NCI-H446 treated with DMSO at 0.1 percent for 48 hours (cell line): Measurements from ENCODE around the gene GALM.
"Not testable (repeated sequence)": the region's sequence is repeated elsewhere in the genome, so short reads cannot be mapped to it uniquely, and the experiment has no call there.

Experiments used
- DNase-seq: peaks from one replicate; lab custom pipeline; 2025; lab: John Stamatoyannopoulos, UW

GALM gene

GRCh38 chr2:38650012-38650411, 15.9 kb upstream of the GALM start:
- DNase-seq: no peak

DNA sequence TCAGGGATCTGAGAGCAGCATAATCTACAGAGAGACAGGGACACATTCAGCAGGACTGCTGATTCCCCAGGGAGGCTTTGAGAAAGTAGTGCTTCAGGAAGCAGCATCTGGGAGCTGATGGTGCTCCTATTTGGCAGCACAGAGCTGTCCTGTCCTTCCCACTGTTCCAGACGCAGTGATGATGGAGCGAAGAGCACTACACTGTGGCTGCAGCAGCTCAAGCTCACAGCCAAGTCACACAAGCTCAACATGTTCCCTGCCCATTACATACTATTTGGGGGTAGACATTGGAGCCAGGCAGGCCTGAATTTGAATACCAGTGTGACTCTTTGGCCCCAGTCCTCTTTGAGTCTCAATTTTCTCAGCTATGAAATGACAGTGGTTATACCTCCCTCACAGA, 15.2 kb upstream of the GALM start:
- no peak for DNase-seq

- DNase-seq: no peak
Measured at GRCh38 chr2:38652431-38653273, 13.3 kb upstream of the GALM start.

DNA sequence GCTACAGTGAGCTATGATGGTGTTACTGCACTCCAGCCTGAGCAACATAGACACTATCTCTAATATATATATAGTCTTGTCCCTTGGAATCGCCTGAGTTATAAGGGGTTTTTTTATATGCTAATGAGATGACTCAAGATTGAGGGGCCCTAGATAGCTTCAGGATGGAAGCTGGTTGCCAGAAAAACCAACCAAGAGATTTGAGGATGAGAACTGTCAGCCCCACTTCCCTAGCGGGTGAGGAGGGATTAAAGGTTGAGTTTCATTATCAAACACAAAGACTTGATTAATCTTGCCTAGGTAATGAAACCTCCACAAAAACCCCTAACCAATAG, 12.6 kb upstream of the GALM start:
- no peak for DNase-seq

DNA sequence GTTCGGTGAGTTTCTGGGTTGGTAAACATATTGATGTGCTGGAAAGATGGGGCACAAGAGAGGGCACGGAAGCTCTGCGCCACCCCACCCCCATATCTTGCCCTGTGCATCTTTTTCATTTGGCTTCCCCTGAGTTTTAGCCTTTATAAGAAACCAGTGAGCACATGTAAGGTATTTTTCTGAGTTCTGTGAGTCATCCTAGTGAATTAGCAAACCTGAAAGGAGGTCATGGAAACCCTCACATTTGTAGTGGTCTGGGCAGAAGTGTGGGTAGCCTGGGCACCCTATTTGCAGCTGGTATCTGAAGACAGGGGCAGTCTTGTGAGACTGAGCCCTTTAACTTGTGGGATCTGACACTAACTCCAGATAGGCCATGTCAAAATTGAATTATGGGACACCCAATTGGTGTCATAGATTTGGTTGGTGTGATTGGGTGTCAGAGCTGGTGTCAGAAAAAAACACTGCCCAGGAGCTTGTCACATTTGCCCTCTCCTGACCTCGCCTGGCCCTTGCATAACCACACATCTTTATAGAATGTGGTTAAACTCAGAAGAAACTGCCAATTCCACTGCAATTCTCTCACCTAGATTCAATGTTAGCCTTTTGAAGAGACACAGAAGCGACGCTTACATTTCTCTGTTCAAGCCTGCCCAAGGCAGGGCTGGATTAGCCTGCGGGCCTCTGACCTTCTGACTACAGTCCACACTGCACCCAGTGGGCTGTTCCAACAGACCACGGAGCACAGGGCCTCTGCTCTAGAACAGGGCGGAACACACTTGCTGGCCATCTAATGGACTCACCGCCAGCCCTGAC, 12.0 kb upstream of the GALM start:
- DNase-seq: no peak

DNA sequence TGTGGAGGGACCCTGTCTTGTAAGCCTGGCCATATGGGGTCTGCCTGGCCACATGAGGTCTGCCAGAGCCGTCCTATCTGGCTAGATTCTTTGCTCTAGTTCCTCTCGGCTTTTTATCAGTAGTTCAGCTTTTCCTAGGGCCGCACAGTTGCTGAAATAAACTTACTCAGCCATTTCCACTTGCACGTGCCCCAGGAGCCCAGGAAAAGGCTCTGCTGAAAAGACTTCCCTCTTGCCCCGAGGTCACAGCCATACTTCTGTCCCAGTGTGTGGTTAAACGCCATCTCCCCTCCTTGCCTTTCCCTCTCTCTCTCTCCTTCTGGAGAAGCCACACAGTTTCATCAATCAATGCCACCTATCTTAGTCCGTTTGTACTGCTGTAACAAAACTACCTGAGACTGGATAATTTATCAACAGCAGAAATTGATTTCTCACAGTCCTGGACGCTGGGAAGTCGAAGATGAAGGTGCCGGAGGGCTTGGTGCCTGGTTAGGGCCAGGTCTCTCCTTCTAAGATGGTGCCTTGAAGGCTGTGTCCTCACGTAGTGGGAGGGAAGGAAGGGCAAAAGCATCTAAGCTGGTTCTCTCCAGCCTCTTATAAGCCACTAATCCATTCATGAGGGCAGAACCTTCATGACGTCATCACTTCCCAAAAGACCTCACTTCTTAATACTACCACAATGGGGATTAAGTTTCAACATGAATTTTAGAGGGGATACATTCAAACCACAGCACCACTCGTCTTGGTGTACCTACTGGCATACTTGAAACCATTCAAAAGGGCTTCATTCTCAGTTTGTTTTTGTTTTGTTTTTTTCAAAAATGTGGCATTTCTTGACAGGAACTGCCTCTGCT, 11.2 kb upstream of the GALM start:
- no peak for DNase-seq

GRCh38 chr2:38655441-38655840, 10.5 kb upstream of the GALM start:
- DNase-seq: no peak

GRCh38 chr2:38656866-38657480, 8.9 kb upstream of the GALM start:
- DNase-seq: no peak

DNA sequence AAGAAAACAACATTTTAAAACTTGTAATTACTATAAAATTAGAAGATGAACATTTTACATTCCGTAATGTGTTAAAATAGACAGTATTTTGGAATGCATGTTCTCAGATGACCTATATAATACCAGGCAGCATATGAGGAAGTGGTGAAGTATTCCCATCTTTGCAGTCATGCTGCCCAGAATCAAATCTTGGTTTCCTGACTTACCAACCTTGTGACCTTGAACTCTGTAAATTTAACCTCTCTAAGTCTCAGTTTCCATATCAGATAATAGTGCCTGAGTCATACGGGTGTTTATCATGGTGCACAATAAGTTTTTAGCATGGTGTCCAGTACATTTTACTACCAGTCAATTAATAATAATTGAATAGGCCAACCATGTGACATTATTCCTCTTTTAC, 7.3 kb upstream of the GALM start:
- DNase-seq: no peak

- DNase-seq: no peak
Measured at GRCh38 chr2:38659115-38659514, 6.8 kb upstream of the GALM start.

GRCh38 chr2:38660282-38660681, 5.6 kb upstream of the GALM start:
- no peak for DNase-seq

- DNase-seq: no peak
Measured at GRCh38 chr2:38661306-38661705, 4.6 kb upstream of the GALM start.

DNA sequence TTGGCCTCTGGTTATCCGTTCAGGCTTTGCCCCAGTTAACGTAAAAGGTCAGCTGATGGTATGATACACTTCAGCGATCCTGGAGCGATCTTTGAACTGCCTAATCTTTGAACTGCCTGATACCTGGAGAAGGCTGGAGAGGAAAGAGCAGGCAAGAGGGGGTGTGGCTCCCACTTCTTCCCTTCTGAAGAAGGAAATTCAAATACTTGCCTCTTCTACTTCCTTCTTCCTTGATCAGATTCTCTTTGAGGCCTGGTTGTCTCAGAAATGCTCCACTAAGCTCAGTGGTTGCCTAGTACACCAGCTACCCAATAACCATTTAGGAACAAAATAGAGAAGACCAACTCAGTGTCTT, 619 bp downstream of the GALM start:
- no peak for DNase-seq

- DNase-seq: no peak
Measured at GRCh38 chr2:38668092-38668491, 2.2 kb downstream of the GALM start.

GRCh38 chr2:38668779-38669479, 3.0 kb downstream of the GALM start:
- no peak for DNase-seq

- no peak for DNase-seq
Measured at GRCh38 chr2:38671303-38671702, 5.4 kb downstream of the GALM start.

- DNase-seq: no peak
Measured at GRCh38 chr2:38671946-38672345, 6.0 kb downstream of the GALM start.

GRCh38 chr2:38672445-38673391, 6.8 kb downstream of the GALM start:
- no peak for DNase-seq

DNA sequence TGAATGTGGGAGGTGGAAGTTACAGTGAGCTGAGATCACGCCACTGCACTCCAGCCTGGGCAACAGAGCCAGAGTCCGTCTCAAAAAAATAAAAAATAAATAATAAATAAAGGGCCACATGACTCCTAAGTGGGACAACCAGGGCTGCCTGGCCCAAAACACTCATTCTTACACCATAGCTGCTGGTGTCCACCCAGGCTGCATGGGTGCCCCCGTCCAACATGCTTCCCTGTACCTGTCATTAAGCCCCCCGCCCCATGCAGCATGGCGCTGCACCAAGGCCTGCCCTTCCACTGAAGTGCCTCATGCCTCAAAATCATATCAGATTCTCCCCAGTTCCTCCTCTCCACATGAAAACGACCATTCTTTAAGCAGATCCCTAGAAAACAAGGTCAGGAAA, 10.8 kb downstream of the GALM start:
- no peak for DNase-seq

GRCh38 chr2:38680868-38681267, 15.0 kb downstream of the GALM start:
- DNase-seq: not testable (repeated sequence)
